Neutrophil (primary cell): ENCODE measurements around the gene B9D2.
A peak's percentile ranks its signal among the peaks of the same experiment; 100 is the strongest.

Source experiments
- H3K27ac ChIP-seq: fragments of 200-600 bp; sonication (generic); 2 replicates; pipeline ENCODE4 v1.5.1; 2016; ENCODE audit warnings: mild to moderate bottlenecking, moderate library complexity
- H3K27me3 ChIP-seq: fragments of 200-600 bp; sonication (generic); 2 replicates; pipeline ENCODE4 v1.6.0; 2016; ENCODE audit warnings: mild to moderate bottlenecking
- H3K36me3 ChIP-seq: fragments of 200-600 bp; sonication (generic); 2 replicates; pipeline ENCODE4 v1.5.1; 2017
- H3K4me1 ChIP-seq, 2 experiments: fragments of 200-600 bp in 1 of 2; sonication (generic) in 1 of 2; 1 replicate in 1 of 2; 2 replicates in 1 of 2; pipeline versions ENCODE4 v1.5.1 to v1.6.1; 2013 to 2016; ENCODE audit warnings: low read depth in 1 of 2, low read length in 1 of 2, mild to moderate bottlenecking in 1 of 2, moderate library complexity in 1 of 2; ENCODE audit not compliant: control insufficient read depth in 1 of 2, insufficient read depth in 1 of 2
- H3K4me3 ChIP-seq, 2 experiments: fragments of 200-600 bp in 1 of 2; sonication (generic) in 1 of 2; 1 replicate in 1 of 2; 2 replicates in 1 of 2; pipeline ENCODE4 v1.5.1; 2013 to 2016; ENCODE audit warnings: low read depth in 1 of 2, low read length in 1 of 2, mild to moderate bottlenecking in 1 of 2, moderate library complexity in 1 of 2
- H3K9me3 ChIP-seq: fragments of 200-600 bp; sonication (generic); 2 replicates; pipeline ENCODE4 v1.5.1; 2016
- CTCF ChIP-seq: fragments of 200-600 bp; sonication (generic); IDR thresholded peaks from 2 replicates; pipeline ENCODE4 v1.5.1; 2016; ENCODE audit warnings: antibody characterized with exemption

The B9D2 gene

GRCh38 chr19:41321600-41322270, 42.2 kb downstream of the B9D2 start:
- TF ChIP-seq CTCF, result peak; percentile 66
- no peak overlapping the region for H3K4me3 ChIP-seq
- H3K36me3 ChIP-seq, result peaks cover 62% of the 10 kb centered on the region
- peaks cover 56 to 57% of the 10 kb centered on the region in 2 experiments for H3K4me1 ChIP-seq
- peak overlapping the region; percentile 92 for H3K27ac ChIP-seq
- H3K27me3 ChIP-seq, result no peaks in the 10 kb centered on the region
- no peaks in the 10 kb centered on the region for H3K9me3 ChIP-seq

DNA sequence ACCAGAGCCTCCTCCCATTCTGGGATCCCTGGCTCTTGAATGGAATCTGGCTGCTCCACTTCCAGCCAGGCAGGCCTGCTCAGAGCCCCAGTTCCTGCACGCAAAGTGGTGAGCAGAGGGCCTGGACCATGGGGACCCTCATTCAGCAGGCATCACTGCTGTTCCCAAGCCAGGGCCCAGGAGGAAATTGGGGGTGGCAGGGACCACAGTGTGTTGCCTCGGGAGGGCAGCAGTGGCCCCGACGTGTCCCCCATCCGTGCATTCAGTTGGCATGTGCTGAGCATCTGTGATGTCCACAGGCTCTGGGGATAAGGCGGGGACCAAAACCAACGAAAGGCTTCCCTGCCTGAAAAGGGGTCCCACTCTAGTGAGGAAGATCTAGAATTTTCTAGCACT, 42.7 kb downstream of the B9D2 start:
- Histone ChIP-seq H3K36me3 (peaks cover 67% of the 10 kb centered on the region), H3K27me3 (no peaks in the 10 kb centered on the region), H3K27ac (peak overlapping the region; percentile 92), H3K9me3 (no peaks in the 10 kb centered on the region), H3K4me1 (peaks cover 51 to 52% of the 10 kb centered on the region in 2 experiments), H3K4me3 (no peak overlapping the region)
- TF ChIP-seq CTCF, result no peak

DNA sequence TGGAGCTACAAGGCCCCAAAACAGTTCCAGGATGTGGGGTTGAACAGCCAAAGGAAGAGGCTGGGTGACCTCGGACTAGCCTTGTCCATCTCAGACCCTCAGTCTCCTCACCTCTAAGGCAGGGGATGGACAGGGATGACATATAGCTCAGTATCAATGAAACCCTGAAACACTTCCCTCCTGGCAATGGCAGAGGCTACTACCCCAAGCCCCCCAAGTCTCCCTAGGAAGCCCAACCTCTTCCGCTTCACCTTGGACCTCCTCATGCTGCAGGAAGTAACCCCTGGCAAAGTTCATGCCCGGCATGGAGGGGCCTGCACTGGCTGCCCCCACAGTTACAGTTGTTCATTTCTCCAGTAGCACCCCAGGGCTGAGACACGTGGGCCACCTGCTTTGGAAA, 43.4 kb downstream of the B9D2 start:
- H3K36me3 ChIP-seq, result peaks cover 73% of the 10 kb centered on the region
- H3K27me3 ChIP-seq, result no peaks in the 10 kb centered on the region
- peaks cover 45% of the 10 kb centered on the region in 2 experiments for H3K4me1 ChIP-seq
- no peak for TF ChIP-seq CTCF
- no peak overlapping the region for H3K4me3 ChIP-seq
- peak overlapping the region; percentile 92 for H3K27ac ChIP-seq
- H3K9me3 ChIP-seq, result no peaks in the 10 kb centered on the region

DNA sequence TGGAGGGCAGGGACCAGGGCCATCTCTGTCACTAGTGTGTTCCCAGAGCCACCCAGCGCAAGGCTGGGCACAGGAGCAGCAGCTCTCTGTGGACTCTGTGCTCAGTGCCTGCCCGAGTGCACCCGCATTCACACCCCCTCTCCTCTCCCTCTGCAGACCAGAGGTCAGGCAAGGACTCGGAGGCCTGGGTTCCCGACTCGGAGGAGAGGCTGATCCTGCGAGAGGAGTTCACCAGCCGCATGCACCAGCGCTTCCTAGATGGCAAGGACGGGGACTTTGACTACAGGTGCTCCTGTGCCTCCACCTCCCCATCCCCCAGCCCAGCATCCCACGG, 43.8 kb downstream of the B9D2 start:
- Histone ChIP-seq H3K9me3 (no peaks in the 10 kb centered on the region), H3K4me3 (no peak overlapping the region), H3K36me3 (peaks cover 73% of the 10 kb centered on the region), H3K27ac (no peak overlapping the region), H3K4me1 (peaks cover 40 to 41% of the 10 kb centered on the region in 2 experiments), H3K27me3 (no peaks in the 10 kb centered on the region)
- TF ChIP-seq CTCF, result no peak

- Histone ChIP-seq H3K4me1 (peaks cover 35 to 36% of the 10 kb centered on the region in 2 experiments), H3K27ac (no peak overlapping the region), H3K27me3 (no peaks in the 10 kb centered on the region), H3K36me3 (peaks cover 74% of the 10 kb centered on the region), H3K9me3 (no peaks in the 10 kb centered on the region), H3K4me3 (no peak overlapping the region)
- no peak for TF ChIP-seq CTCF
Measured at GRCh38 chr19:41319500-41320184, 44.3 kb downstream of the B9D2 start.
